ENCODE measurements around the gene KRT83.
"Not testable (repeated sequence)": the region's sequence is repeated elsewhere in the genome, so short reads cannot be mapped to it uniquely, and the experiment has no call there.

Gene KRT83

GRCh38 chr12:52347551-52348510 is 26.6 kb upstream of the KRT83 start:
- H3K4me3 ChIP-seq, result no peak overlapping the region
- peaks cover 0 to 28% (median 14%) of the 10 kb centered on the region in 4 donors for H3K4me1 ChIP-seq
- no peaks in the 10 kb centered on the region for H3K27me3 ChIP-seq
- H3K27ac ChIP-seq, result no peak overlapping the region
- peak in 1 of 2 donors; percentile 54 for DNase-seq
- no peaks in the 10 kb centered on the region for H3K36me3 ChIP-seq
- intact Hi-C loops (cut with DNase I; ENCODE audit: low total_unique reads), result no loop called here
- no peak for TF ChIP-seq CTCF (IDR thresholded peaks at IDR 0.05)
- H3K9me3 ChIP-seq, result peaks cover 0 to 5% (median 0%) of the 10 kb centered on the region in 3 donors

- Histone ChIP-seq H3K36me3 (no peaks in the 10 kb centered on the region), H3K9me3 (peaks cover 0 to 5% (median 0%) of the 10 kb centered on the region in 3 donors), H3K4me1 (peaks cover 0 to 24% (median 14%) of the 10 kb centered on the region in 4 donors), H3K4me3 (no peak overlapping the region), H3K27ac (peak overlapping the region in 1 of 2 donors; percentile 14), H3K27me3 (no peaks in the 10 kb centered on the region)
- no peak for TF ChIP-seq CTCF (IDR thresholded peaks at IDR 0.05)
- peak in 1 of 2 donors; percentile 43 for DNase-seq
- intact Hi-C loops (cut with DNase I; ENCODE audit: low total_unique reads), result no loop called here
These were observed 25.8 kb upstream of the KRT83 start for GRCh38 chr12:52347016-52347415.

- no peak for TF ChIP-seq CTCF (IDR thresholded peaks at IDR 0.05)
- Histone ChIP-seq H3K36me3 (no peaks in the 10 kb centered on the region), H3K4me1 (peaks cover 0 to 19% (median 10%) of the 10 kb centered on the region in 4 donors), H3K4me3 (no peak overlapping the region), H3K27ac (peak overlapping the region in 1 of 2 donors; percentile 25), H3K9me3 (peaks cover 0 to 5% (median 0%) of the 10 kb centered on the region in 3 donors), H3K27me3 (no peaks in the 10 kb centered on the region)
- DNase-seq, result peak; percentile 25 to 67
- intact Hi-C loops (cut with DNase I; ENCODE audit: low total_unique reads), result no loop called here
These were observed 25.4 kb upstream of the KRT83 start for GRCh38 chr12:52346593-52346992.

- DNase-seq; intact Hi-C loops (cut with DNase I; ENCODE audit: low total_unique reads): not testable (repeated sequence)
These were observed 23.8 kb upstream of the KRT83 start for GRCh38 chr12:52345041-52345440.

GRCh38 chr12:52344111-52344510 is 22.9 kb upstream of the KRT83 start:
- Histone ChIP-seq H3K27me3 (no peaks in the 10 kb centered on the region), H3K36me3 (no peaks in the 10 kb centered on the region), H3K4me1 (peaks cover 0 to 11% (median 5%) of the 10 kb centered on the region in 4 donors), H3K9me3 (peaks cover 0 to 5% (median 0%) of the 10 kb centered on the region in 3 donors), H3K4me3 (no peak overlapping the region), H3K27ac (no peak overlapping the region)
- intact Hi-C loops (cut with DNase I; ENCODE audit: low total_unique reads), result no loop called here
- DNase-seq, result no peak
- TF ChIP-seq CTCF (IDR thresholded peaks at IDR 0.05), result no peak

More at GRCh38 chr12:52345041-52345440, 23.8 kb upstream of the KRT83 start:
- not testable (repeated sequence) for H3K27ac ChIP-seq, H3K36me3 ChIP-seq, H3K4me3 ChIP-seq, H3K9me3 ChIP-seq, H3K27me3 ChIP-seq
- peaks cover 0 to 11% (median 5%) of the 10 kb centered on the region in 4 donors for H3K4me1 ChIP-seq

- Histone ChIP-seq H3K36me3 (no peaks in the 10 kb centered on the region), H3K9me3 (peaks cover 0 to 5% (median 0%) of the 10 kb centered on the region in 3 donors), H3K4me1 (peaks cover 0 to 11% (median 5%) of the 10 kb centered on the region in 4 donors), H3K27ac (no peak overlapping the region), H3K4me3 (no peak overlapping the region), H3K27me3 (no peaks in the 10 kb centered on the region)
- no peak for DNase-seq
- TF ChIP-seq CTCF (IDR thresholded peaks at IDR 0.05), result no peak
- intact Hi-C loops (cut with DNase I; ENCODE audit: low total_unique reads), result no loop called here
These were observed 22.4 kb upstream of the KRT83 start for GRCh38 chr12:52343550-52343949.

All from tibial artery (tissue), 4 donors.